Stimulated activated effector memory CD8-positive, alpha-beta T cell treated with anti-CD3 and anti-CD28 coated beads, Interleukin-12 subunit alpha, Interleukin-12 subunit beta, amount 100 ng/mL, for 72 hours (primary cell): Measurements from ENCODE around the gene MAP3K1.
"Not testable (repeated sequence)": the region's sequence is repeated elsewhere in the genome, so short reads cannot be mapped to it uniquely, and the experiment has no call there.

ENCODE experiments used
- ATAC-seq: fragments of 150-1000 bp; cut with Tn5 transposase; 2 replicates; pipeline ENCODE4 v1.10.0; 2021
- DNase-seq, 2 donors: peaks; one replicate each; pipeline ENCODE4 v3.0.0; 2021 to 2022; ENCODE audit warnings: low spot score in 2 of 2
- H3K27ac Mint-ChIP-seq: one replicate; pipeline ENCODE4 v1.8.0; 2022; ENCODE audit warnings: mild to moderate bottlenecking, mixed read lengths
- H3K36me3 Mint-ChIP-seq: one replicate; pipeline ENCODE4 v1.8.0; 2022; ENCODE audit warnings: mild to moderate bottlenecking, mixed read lengths
- H3K4me1 Mint-ChIP-seq: one replicate; pipeline ENCODE4 v1.8.0; 2022; ENCODE audit warnings: mixed read lengths
- H3K4me3 Mint-ChIP-seq: one replicate; pipeline ENCODE4 v1.8.0; 2022; ENCODE audit warnings: mild to moderate bottlenecking, mixed read lengths
- H3K9me3 Mint-ChIP-seq: one replicate; pipeline ENCODE4 v1.8.0; 2022; ENCODE audit warnings: mixed read lengths

MAP3K1 gene

GRCh38 chr5:56808211-56808610 is 7.1 kb upstream of the MAP3K1 start:
- Mint-ChIP-seq H3K36me3 (no peaks in the 10 kb centered on the region), H3K9me3 (no peaks in the 10 kb centered on the region), H3K4me3 (no peak overlapping the region), H3K4me1 (peaks cover 10% of the 10 kb centered on the region), H3K27ac (no peak overlapping the region)
- no peak for ATAC-seq
- no peak for DNase-seq

- no peak for DNase-seq
- Mint-ChIP-seq H3K36me3 (peaks cover 4% of the 10 kb centered on the region), H3K4me3 (no peak overlapping the region), H3K9me3 (no peaks in the 10 kb centered on the region), H3K4me1 (peaks cover 6% of the 10 kb centered on the region), H3K27ac (no peak overlapping the region)
- ATAC-seq, result no peak
Measured at GRCh38 chr5:56810826-56811225, 4.5 kb upstream of the MAP3K1 start.

DNA sequence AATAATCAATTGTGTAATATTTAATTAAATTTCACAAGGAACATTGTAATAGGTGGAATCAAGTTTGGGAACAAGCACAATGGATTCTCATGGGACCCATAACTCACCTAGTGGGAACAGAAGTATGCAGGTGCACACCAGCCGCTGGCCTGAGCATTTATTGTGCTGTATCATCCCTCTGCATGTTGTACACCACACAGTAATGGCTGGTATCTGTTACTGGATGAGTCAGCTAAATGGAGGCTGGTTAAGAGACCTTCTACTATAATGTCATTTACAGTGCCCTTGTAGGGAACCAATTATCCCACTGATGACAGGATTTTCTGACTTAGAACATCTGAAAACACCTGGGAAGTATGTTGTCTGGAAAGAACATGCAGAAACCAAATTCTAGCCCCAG is 3.2 kb upstream of the MAP3K1 start:
- Mint-ChIP-seq H3K4me1 (peaks cover 7% of the 10 kb centered on the region), H3K4me3 (no peak overlapping the region)

GRCh38 chr5:56813302-56813701 is 2.0 kb upstream of the MAP3K1 start:
- H3K9me3 Mint-ChIP-seq, result no peaks in the 10 kb centered on the region
- ATAC-seq (no peak), DNase-seq (no peak)
- H3K4me1 Mint-ChIP-seq, result peaks cover 13% of the 10 kb centered on the region
- H3K4me3 Mint-ChIP-seq, result peak overlapping the region; percentile 85
- peaks cover 4% of the 10 kb centered on the region for H3K36me3 Mint-ChIP-seq
- H3K27ac Mint-ChIP-seq, result no peak overlapping the region

More for the DNA sequence above, 3.2 kb upstream of the MAP3K1 start:
- Mint-ChIP-seq H3K36me3 (peaks cover 4% of the 10 kb centered on the region), H3K27ac (no peak overlapping the region), H3K9me3 (no peaks in the 10 kb centered on the region)
- ATAC-seq, result no peak
- no peak for DNase-seq

DNA sequence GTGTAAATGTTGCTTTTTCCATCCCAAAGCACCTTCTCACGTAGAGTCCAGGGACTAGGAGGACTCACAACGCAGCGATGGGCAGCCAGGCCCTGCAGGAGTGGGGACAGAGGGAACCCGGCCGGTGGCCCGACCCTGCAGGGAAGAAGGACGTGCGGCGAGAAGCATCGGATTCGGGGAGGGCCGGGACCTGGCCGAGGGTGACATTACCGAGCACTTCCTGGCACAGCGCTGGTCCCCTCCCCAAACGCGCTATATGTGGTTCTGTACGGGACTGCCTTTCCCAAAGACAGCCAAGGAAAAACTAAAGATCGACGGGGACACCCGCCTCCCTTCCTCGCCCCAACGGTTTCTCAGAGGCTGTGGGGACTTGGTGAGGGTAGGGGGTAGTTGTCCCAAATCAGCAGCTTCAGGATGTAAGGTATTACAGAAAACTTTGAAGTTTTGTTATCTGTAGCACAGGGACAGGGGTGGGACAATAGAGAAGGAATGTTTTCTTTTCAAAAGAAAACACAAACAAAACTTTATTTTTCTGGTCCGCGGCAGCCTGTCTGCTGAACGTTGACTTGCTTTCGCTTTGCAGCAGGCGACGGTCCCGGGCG is 887 bp upstream of the MAP3K1 start:
- peaks cover 18% of the 10 kb centered on the region for H3K4me1 Mint-ChIP-seq
- ATAC-seq, result peak; percentile 8

GRCh38 chr5:56815658-56816545 is 553 bp downstream of the MAP3K1 start:
- H3K4me3 Mint-ChIP-seq, result peak overlapping the region; percentile 85
- peaks cover 27% of the 10 kb centered on the region for H3K4me1 Mint-ChIP-seq
- DNase-seq (peak; percentile 40 to 89), ATAC-seq (peak; percentile 60)
- peak overlapping the region; percentile 86 for H3K27ac Mint-ChIP-seq
- peaks cover 4% of the 10 kb centered on the region for H3K36me3 Mint-ChIP-seq
- no peaks in the 10 kb centered on the region for H3K9me3 Mint-ChIP-seq

More for the DNA sequence above, 887 bp upstream of the MAP3K1 start:
- H3K9me3 Mint-ChIP-seq, result no peaks in the 10 kb centered on the region
- peak; percentile 21 to 66 for DNase-seq
- H3K36me3 Mint-ChIP-seq, result peaks cover 4% of the 10 kb centered on the region
- peak overlapping the region; percentile 89 for H3K27ac Mint-ChIP-seq
- peak overlapping the region; percentile 85 for H3K4me3 Mint-ChIP-seq

- peak overlapping the region; percentile 85 for H3K4me3 Mint-ChIP-seq
- no peaks in the 10 kb centered on the region for H3K9me3 Mint-ChIP-seq
- DNase-seq (peak; percentile 56 to 83), ATAC-seq (peak; percentile 77)
- H3K36me3 Mint-ChIP-seq, result peaks cover 4% of the 10 kb centered on the region
- H3K4me1 Mint-ChIP-seq, result peaks cover 27% of the 10 kb centered on the region
- peak overlapping the region; percentile 86 for H3K27ac Mint-ChIP-seq
Measured at GRCh38 chr5:56816546-56817081, 1.3 kb downstream of the MAP3K1 start.

- peaks cover 30% of the 10 kb centered on the region for H3K4me1 Mint-ChIP-seq
- peak overlapping the region; percentile 85 for H3K4me3 Mint-ChIP-seq
- H3K27ac Mint-ChIP-seq, result peak overlapping the region; percentile 86
- no peaks in the 10 kb centered on the region for H3K9me3 Mint-ChIP-seq
- no peak for ATAC-seq
- H3K36me3 Mint-ChIP-seq, result peaks cover 4% of the 10 kb centered on the region
- no peak for DNase-seq
Measured at GRCh38 chr5:56817263-56818014, 2.1 kb downstream of the MAP3K1 start.

DNA sequence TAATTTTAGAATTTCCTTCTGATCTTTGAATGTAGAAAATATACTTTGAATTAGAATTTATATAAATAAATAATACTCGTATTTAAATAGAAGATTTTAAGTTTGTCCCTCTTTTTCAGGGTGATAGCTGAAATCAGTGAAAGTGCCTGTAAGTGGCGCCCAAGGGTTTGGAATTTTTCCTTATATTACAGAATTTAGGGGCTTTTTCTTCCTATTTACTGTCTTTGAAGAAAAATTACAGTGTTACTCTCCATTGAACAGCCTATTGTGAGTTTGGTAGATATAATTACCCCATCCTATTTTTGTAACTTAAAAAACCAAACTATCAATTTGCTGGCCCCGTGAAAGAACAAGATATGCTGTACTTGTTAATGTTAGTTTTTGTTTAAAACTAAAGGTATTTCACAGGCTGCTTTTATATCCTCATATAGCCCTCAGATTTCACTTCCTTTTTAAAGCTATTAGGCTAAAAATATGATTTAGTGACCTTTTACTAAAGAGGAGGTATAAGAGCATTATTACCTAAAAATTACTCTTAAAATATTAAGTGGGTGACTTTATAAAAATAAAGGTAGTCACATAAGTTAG is 3.2 kb downstream of the MAP3K1 start:
- Mint-ChIP-seq H3K36me3 (peaks cover 4% of the 10 kb centered on the region), H3K4me3 (peak overlapping the region; percentile 62), H3K9me3 (no peaks in the 10 kb centered on the region), H3K4me1 (peaks cover 42% of the 10 kb centered on the region), H3K27ac (peak overlapping the region; percentile 60)
- ATAC-seq (no peak), DNase-seq (no peak)

GRCh38 chr5:56819060-56819881 is 3.9 kb downstream of the MAP3K1 start:
- ATAC-seq (no peak), DNase-seq (no peak)
- peaks cover 44% of the 10 kb centered on the region for H3K4me1 Mint-ChIP-seq
- H3K36me3 Mint-ChIP-seq, result peaks cover 4% of the 10 kb centered on the region
- H3K9me3 Mint-ChIP-seq, result no peaks in the 10 kb centered on the region
- H3K4me3 Mint-ChIP-seq, result peak overlapping the region; percentile 62
- H3K27ac Mint-ChIP-seq, result peak overlapping the region; percentile 60

DNA sequence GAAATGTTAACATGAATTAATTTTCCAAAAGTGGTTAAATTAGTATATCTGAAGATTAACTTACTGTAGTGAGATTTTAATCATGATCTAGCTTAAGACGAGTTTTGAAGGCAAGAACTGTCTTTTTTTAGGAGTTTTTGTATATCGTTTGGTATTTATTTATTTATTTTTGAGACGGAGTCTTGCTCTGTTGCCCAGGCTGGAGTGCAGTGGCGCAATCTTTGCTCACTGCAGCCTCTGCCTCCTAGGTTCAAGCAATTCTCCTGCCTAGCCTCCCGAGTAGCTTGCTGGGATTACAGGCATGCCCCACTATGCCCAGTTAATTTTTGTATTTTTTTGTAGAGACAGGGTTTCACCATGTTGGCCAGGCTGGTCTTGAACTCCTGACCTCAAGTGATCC is 6.5 kb downstream of the MAP3K1 start:
- not testable (repeated sequence) for H3K36me3 Mint-ChIP-seq, H3K9me3 Mint-ChIP-seq, DNase-seq, ATAC-seq, H3K27ac Mint-ChIP-seq, H3K4me3 Mint-ChIP-seq
- peaks cover 63% of the 10 kb centered on the region for H3K4me1 Mint-ChIP-seq

DNA sequence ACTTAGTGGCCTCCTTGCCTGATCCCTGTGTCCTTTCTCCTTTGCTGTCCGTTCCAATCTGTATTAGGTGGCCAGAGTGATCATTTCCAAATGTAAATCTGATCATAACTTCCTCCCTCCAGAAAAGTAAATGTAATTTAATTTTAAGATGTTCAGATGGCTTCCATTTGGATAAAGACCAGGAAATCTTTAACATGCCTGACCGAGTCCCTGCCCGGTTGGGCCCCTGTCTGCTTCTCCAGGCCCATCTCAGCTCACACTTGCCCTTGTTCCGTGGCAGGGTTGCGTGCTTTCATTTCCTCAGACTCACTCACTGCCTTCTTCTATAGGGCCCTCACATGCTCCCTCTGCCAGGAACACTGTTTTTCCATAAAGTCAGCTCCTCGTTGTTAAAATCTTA is 7.6 kb downstream of the MAP3K1 start:
- H3K27ac Mint-ChIP-seq, result peak overlapping the region; percentile 38
- no peak for ATAC-seq
- no peak for DNase-seq
- H3K36me3 Mint-ChIP-seq, result no peaks in the 10 kb centered on the region
- H3K4me1 Mint-ChIP-seq, result peaks cover 62% of the 10 kb centered on the region
- H3K9me3 Mint-ChIP-seq, result no peaks in the 10 kb centered on the region
- peak overlapping the region; percentile 24 for H3K4me3 Mint-ChIP-seq

- no peak for DNase-seq
- H3K27ac Mint-ChIP-seq, result no peak overlapping the region
- H3K36me3 Mint-ChIP-seq, result no peaks in the 10 kb centered on the region
- H3K4me1 Mint-ChIP-seq, result peaks cover 71% of the 10 kb centered on the region
- H3K4me3 Mint-ChIP-seq, result no peak overlapping the region
- no peaks in the 10 kb centered on the region for H3K9me3 Mint-ChIP-seq
- ATAC-seq, result no peak
Measured at GRCh38 chr5:56824019-56824418, 8.7 kb downstream of the MAP3K1 start.

DNA sequence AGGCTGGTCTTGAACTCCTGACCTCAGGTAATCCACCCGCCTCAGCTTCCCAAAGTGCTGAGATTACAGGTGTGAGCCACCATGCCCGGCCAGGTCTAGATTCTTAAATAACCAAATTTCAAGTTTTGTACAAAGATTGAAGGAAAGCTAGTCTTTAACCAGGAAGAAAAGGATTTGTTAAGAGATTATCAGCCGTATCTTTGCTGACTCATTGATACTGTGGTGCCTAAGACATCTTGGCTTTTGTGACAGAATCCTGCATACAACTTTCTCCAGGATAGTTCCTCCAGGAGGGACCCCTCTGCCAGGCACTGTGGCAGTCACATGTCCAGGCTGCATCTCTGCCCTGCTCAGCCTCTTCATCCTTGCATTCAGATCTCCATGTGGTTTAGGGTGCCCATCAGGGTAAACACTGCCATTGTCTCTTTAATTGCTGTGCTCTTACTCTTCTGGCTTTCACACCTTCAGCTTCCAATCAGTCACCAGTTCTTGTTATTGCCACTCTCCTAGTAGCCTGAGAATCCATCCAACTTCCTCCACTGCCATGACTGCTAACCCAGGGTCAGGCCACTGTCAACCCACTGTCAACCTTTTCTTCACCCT is 10.0 kb downstream of the MAP3K1 start:
- Mint-ChIP-seq H3K4me1 (peaks cover 74% of the 10 kb centered on the region), H3K9me3 (no peaks in the 10 kb centered on the region), H3K27ac (no peak overlapping the region), H3K36me3 (no peaks in the 10 kb centered on the region), H3K4me3 (no peak overlapping the region)
- ATAC-seq (peak; percentile 22), DNase-seq (no peak)
